HG03432 (cell line): ENCODE measurements around the gene PWWP2B.
A peak's percentile ranks its signal among the peaks of the same experiment; 100 is the strongest.

ENCODE experiments used
- ATAC-seq: cut with Tn5 transposase; IDR thresholded peaks from one replicate; pipeline ENCODE4 v1.9.1; 2021; ENCODE audit warnings: mild to moderate bottlenecking, moderate library complexity; ENCODE audit not compliant: unreplicated experiment

The PWWP2B gene

GRCh38 chr10:132397036-132397541, at the start of gene PWWP2B:
Gene PWWP2B, plus strand, starts transcription at chr10:132397200. Its CDS starts 27 bp downstream, at chr10:132397227.
- peak; percentile 54 for ATAC-seq

GRCh38 chr10:132347211-132347930, 49.6 kb upstream of the PWWP2B start:
- ATAC-seq = no peak

GRCh38 chr10:132347931-132348267, 49.1 kb upstream of the PWWP2B start:
- no peak for ATAC-seq

GRCh38 chr10:132349766-132350165, 47.2 kb upstream of the PWWP2B start:
- no peak for ATAC-seq

DNA sequence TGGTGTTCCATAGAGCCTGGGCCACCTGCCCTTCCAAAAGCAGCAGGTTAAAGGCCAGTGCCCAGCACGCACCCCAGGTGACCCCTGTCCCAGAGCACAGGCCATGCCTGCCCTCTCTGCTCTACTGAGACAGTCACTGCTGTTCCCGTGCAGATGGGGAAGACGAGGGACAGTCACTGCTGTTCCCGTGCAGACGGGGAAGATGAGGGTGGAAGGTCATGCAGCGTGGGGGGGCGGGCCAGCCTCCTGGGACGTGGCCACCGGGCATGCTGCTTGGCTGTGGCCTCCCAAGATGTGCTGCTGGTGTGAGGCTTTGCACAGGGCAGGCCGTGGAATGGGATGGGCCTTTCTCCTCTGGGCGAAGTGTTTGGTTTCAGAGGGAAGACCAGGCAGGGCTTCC, 46.6 kb upstream of the PWWP2B start:
- ATAC-seq = no peak

- no peak for ATAC-seq
Measured at GRCh38 chr10:132350946-132351345, 46.1 kb upstream of the PWWP2B start.

GRCh38 chr10:132351611-132352010, 45.4 kb upstream of the PWWP2B start:
- no peak for ATAC-seq

DNA sequence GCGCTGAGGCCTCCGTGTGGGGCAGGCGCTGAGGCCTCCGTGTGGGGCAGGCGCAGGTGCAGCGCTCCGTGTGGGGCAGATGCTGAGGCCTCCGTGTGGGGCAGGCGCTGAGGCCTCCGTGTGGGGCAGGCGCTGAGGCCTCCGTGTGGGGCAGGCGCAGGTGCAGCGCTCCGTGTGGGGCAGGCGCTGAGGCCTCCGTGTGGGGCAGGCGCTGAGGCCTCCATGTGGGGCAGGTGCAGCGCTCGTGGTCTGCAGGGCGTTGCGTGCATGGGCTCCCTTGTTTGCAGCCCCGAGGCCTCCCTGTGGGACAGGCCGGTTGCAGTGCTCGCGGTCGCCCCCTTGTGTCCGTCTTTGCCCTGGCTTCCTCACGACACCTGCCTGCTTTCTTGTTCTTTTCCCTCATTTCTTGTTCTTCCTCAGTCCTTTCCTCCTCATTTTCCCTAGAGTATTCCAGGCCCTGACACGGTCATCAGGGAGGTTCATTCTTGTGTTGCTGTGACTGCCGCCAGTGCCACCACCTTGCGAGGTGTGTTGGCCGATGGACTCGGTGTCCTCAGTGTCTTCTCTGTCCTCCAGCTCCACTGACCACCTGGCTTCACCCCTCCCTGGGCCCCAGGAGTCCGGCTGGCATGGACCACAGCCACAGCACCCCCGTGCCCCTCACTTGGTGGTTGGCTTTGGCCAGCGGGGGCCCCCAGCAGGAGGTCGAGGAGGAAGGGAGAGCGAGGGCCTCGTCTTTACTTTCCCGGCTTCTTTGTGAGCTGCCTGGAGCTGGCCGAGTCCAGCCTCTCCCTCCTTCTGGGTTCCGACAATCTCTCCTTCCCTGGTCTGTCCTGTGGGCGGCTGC, 44.3 kb upstream of the PWWP2B start:
- peak; percentile 52 for ATAC-seq

DNA sequence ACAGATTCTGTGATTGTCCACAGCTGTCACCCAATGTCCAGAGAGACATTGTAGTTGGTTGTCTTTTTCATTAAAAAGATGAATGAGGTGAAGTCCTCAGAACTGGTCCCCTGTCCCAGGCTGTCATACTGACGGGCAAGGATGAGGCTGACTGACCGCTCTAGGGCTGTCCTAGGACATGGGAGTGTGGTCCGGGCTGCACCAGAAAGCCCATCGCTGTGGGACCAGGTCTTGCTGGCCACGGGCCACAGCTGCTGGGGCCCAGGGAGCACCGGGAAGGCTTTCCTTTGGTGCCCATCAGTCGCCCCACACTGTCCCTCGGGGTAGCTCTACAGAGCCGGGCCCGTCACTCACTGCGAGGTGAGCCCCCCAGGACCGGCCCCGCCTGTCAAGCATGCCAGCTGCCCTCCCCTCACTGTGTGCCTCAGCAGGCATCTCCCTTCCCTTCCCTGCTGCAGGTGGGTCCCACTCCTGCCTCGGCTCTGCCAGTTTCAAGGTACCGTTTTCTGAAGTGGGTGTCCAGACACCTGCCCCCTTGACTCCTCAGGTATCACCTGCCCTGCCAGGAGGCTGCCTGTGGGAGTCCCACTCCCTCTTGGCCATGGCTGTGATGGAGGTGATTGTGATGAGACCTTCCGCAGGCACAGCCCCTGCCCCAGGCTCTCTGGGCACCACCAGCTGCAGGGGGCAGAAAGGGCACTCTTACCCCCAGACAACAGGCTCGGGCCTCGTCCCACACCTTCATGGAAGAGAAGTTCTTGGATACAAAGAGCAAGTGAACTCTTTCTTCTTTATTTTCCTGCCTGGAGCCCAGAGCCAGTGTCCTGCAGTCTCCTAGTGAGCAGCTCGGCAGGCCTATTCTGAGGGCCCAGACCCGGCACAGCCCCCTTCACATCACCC, 43.3 kb upstream of the PWWP2B start:
- no peak for ATAC-seq

- no peak for ATAC-seq
Measured at GRCh38 chr10:132354356-132355094, 42.5 kb upstream of the PWWP2B start.

DNA sequence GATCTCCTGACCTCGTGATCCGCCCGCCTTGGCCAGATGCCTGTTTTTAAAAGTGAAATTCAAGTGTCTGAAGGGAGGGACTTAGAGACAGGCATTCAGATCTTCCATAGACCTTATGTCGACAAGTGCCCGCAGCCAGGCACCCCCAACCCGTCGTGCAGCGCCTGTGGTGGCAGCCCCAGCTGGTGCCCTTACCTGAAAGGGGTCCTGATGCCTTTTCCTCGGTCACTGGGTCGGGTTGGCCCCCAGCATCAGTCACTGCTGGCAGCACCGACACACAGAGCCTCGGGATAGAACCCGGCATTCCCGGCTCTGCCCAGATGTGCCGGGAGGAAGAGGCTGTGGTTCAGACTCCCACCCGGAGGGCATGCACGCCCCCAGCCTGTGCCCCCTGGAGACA, 41.7 kb upstream of the PWWP2B start:
- no peak for ATAC-seq

DNA sequence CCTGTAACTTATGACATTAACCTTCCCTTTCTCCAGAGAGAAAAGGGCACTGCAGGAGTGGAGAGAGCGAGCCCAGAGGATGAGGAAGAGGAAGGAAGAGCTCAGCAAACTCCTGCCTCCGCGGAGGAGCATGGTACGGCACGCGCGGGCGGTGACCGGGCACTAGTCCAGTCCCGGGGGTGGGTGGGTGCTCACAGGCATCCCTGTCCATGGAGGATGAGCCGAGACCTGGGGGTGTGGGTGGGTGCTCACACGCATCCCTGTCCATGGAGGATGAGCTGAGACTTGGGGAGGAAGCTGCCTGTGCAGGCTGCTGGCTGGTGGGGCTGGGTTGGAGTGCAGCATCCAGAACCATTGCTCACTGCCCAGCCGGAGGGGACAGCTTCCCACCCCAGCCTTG, 41.2 kb upstream of the PWWP2B start:
- no peak for ATAC-seq

DNA sequence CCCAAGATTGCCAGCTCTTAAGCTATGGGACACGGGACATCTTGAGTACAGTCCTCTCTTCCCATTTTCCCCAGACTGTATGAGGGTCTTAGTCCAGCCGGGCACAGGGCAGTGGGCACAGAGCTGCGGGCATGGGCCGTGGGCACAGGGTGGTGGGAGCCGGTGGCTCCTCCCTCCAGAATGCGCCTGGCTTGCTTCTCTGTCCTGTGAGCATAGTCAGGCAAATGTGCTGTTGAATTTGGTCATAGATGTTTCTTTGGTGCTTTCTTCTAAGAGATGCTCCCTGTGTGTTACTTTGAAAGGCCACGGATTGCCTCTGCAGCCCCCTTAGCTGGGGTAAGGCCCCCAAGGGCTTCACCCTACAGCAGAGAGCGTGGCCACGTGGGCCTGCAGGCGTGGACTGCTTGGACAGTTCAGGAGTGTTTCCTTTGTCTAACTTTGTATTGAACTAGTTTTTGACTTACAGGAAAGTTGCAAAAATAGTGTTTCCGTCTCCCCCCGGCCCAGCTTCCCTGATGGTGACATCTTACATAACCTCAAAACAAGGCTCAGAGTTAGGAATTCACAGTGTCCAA, 40.3 kb upstream of the PWWP2B start:
- ATAC-seq = no peak

DNA sequence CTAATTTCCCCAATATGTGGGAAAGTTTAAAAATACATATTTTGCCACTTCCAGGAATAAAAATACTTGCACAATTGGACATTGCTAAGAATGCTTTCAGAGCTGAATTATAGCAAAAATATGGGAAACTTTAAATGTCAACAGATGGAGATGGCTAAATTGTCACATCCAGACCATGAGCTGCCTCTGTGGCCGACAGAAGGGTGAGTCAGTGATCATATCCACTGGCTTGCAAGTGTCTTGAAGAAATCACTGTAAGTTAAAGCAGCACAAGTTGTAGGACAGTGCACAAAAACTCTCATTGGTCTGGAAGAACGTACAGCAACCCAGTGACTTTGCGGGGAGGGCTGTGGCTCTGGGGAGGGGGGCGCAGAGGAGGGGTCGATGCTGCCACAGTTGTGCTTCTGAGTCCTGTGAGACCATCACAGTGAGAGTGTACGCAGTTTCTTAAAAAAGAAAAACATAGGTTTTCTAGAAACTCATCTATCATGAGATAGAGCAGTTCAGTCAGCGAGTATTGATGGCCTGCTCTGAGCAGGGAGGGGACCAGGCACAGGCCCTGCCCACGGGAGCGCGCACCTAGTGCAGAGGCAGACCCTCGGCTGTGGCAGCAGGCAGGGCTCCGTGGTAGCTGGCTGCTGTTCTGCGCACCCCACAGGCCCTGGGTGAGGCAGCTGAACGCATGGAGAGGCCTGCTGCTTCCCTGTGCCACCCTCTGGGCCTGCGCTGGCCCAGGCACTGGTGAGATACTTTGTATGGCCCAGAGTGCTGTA, 39.5 kb upstream of the PWWP2B start:
- no peak for ATAC-seq

GRCh38 chr10:132359305-132360040, 37.5 kb upstream of the PWWP2B start:
- ATAC-seq = no peak

GRCh38 chr10:132360766-132361447, 36.1 kb upstream of the PWWP2B start:
- ATAC-seq = no peak

- no peak for ATAC-seq
Measured at GRCh38 chr10:132361581-132362101, 35.4 kb upstream of the PWWP2B start.

GRCh38 chr10:132362151-132362611, 34.8 kb upstream of the PWWP2B start:
- no peak for ATAC-seq
